Astrocyte (in vitro differentiated cells and primary cell): ENCODE data around the gene EPB41L1.

Source experiments
- CTCF ChIP-seq: IDR thresholded peaks from 2 replicates; pipeline ENCODE4 v1.5.1; 2011; ENCODE audit warnings: low read depth, mild to moderate bottlenecking, inconsistent platforms, low read length, moderate library complexity; ENCODE audit not compliant: insufficient read depth
- EZH2 ChIP-seq: IDR thresholded peaks from 2 replicates; pipeline ENCODE4 v1.6.1; 2012; ENCODE audit warnings: mild to moderate bottlenecking, low read length, inconsistent platforms; ENCODE audit not compliant: insufficient read depth

GRCh38 chr20:36126836-36127527, 27.6 kb upstream of the EPB41L1 start:
- no peak for TF ChIP-seq CTCF
- no peak for TF ChIP-seq EZH2
